ENCODE results near the gene PNPLA6.

- TF ChIP-seq CTCF (IDR thresholded peaks at IDR 0.05): no peak
- no peak for TF ChIP-seq POLR2A (IDR thresholded peaks at IDR 0.05)
Observed at GRCh38 chr19:7492142-7492541, 43.4 kb upstream of the PNPLA6 start.

Data from suprapubic skin (tissue), 3 donors.